ENCODE data around the gene LDB2. TPM values are rescaled to one million over a fixed set of nuclear protein-coding genes. Genes with fewer than 3 reads are reported as not detected.
A peak's percentile ranks its signal among the peaks of the same experiment; 100 is the strongest.
"Not testable (repeated sequence)": the region's sequence is repeated elsewhere in the genome, so short reads cannot be mapped to it uniquely, and the experiment has no call there.

LDB2 gene
- total RNA-seq (2014; rRNA removed; shearing (Covaris generic); ENCODE audit: low replicate concordance): 8.1 and 18.7 TPM in 2 replicates

DNA sequence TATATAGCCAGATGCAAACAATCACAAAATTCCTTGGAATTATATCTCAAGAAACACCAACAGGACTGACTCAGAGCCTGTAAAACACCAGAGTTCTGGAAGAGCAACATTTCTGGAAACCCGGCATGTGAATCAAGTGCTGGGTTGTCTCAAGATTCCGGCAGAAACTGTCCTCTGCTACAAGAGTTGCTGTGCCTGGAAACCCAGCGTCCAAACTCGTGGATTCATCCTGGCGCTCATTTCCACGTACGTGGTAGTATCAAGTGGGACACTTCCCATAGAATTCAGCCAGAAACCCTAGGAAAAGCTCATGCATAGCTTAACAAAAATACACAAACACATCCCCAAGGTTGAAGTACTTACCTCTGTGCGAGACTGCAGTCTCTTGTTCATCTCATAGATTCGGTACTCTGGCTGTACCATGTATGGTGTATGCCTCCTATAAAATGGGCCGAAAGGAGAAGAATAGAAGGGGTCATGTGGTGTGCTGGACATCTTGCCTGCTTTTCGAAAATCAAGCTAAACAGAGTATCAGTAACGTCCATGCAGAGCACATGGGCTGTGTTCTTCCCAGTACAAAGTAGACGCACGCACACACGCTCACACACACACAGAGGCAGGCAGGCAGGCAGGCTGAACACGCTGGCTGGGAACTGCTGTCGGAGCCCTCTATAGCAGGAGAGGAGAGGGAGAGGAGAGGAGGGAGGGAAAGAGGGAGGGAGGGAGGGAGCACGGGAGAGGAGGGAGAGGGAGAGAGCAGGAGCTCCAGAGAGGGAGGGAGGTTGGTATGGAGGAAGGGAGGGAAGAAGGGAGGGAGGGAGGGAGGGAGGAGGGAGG lies at the start of gene LDB2:
TSS of gene LDB2 (minus strand) at position 655 of the 837 bp plus-strand sequence.
- Histone ChIP-seq H3K9me3 (no peaks in the 10 kb centered on the region), H3K36me3 (no peaks in the 10 kb centered on the region), H3K27me3 (no peaks in the 10 kb centered on the region), H3K4me3 (peak within 1 kb of the TSS; percentile 60)
- peak; percentile 88 for DNase-seq

GRCh38 chr4:16942491-16942890 lies 44.0 kb upstream of the LDB2 start:
- H3K4me3 ChIP-seq: no peak overlapping the region
- no peaks in the 10 kb centered on the region for H3K36me3 ChIP-seq
- no peaks in the 10 kb centered on the region for H3K9me3 ChIP-seq
- no peaks in the 10 kb centered on the region for H3K27me3 ChIP-seq
- DNase-seq: no peak

DNA sequence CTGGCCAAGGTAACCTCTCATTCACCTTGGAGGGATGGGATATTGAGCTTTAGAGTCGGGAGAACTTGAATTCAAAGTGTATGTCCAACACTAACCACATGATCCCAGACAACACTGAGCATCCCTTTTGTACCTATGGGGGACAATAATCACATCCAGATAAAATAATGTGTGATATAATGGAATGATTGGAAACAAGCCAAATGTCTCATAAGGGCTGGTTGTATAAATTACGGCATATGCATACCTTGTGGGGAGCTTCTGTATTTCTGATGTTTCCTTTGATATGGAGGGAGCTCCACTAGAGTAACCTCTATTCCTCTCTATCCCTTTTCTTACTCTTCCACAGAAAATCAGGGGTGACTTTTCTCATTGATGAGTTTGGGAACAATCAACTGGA lies 40.7 kb upstream of the LDB2 start:
- Histone ChIP-seq H3K27me3 (no peaks in the 10 kb centered on the region), H3K9me3 (no peaks in the 10 kb centered on the region), H3K36me3 (no peaks in the 10 kb centered on the region), H3K4me3 (no peak overlapping the region)
- no peak for DNase-seq

DNA sequence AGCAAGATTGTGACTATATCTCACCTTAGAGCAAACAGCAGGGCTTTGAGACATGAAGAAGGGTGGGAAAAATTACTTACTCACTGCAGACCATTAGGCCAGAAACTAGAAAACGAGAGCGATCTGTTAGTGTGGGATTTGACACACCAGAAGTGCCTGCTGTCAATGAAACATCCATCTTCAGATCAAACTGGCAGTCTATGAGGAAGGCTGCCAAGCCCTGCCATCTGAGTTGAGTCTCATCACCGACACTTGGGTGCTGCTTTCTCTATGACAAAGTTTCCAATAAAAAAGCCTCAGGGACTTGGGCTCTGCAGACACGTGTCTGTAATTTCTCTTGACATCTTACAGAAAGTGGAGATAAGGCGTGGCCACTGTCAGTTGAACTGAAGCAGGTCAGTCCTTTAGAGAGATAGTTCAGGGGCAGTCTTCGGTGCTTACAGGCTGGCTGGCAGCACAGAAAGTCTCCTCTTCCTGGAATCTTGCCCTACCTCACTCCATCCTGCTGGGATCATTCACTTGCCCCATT lies 40.1 kb upstream of the LDB2 start:
- no peaks in the 10 kb centered on the region for H3K36me3 ChIP-seq
- no peak for DNase-seq
- H3K27me3 ChIP-seq: no peaks in the 10 kb centered on the region
- no peaks in the 10 kb centered on the region for H3K9me3 ChIP-seq
- no peak overlapping the region for H3K4me3 ChIP-seq

DNA sequence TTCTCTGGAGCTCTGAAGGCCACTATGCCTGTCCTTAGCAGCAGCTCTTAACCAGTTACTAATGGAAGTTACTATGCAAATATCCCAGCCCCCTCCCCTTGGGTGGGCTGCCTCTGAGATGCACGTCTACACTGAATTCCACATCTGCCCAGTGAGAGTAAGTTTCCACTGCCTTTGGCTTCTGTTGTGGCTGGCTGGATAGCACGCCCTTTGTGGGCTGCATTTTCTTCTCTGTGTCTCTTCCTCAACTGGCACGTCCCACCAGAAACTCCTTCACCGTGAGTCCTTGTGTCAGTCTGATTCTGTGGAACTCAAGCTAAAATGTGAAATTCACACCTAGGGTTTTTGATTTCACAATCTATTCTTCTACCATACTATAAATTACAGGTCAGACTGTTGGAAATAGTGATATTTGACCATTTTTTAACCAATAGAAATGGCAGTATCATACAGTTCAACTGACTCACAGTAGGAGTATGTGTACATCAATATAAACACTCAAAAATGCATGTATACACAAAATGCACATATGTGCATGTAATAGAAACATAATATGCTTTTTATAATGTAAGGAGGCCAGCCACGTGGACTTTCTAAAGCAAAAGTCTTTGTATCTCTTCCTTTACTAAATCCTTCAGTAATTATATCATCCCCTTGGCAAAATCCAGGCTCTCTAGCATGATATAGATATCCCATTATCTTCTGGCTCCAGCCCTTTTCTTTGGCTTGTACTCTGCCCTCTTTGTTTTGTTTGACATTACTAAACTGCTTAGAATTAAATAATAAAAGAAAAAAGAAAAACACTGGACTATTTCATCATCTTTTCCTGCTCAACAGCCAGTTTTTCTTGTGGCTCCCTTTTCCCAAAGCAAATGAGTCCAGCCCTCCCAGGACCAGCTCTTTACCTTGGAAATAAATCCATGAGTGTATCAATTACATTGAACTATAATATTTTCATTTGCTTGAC lies 33.2 kb upstream of the LDB2 start:
- Histone ChIP-seq H3K36me3 (no peaks in the 10 kb centered on the region), H3K4me3 (no peak overlapping the region), H3K27me3 (no peaks in the 10 kb centered on the region), H3K9me3 (no peaks in the 10 kb centered on the region)
- DNase-seq: no peak

GRCh38 chr4:16926214-16926613 lies 27.8 kb upstream of the LDB2 start:
- DNase-seq: no peak
- no peaks in the 10 kb centered on the region for H3K36me3 ChIP-seq
- H3K9me3 ChIP-seq: no peaks in the 10 kb centered on the region
- no peaks in the 10 kb centered on the region for H3K27me3 ChIP-seq
- no peak overlapping the region for H3K4me3 ChIP-seq

- H3K9me3 ChIP-seq, H3K36me3 ChIP-seq, H3K27me3 ChIP-seq, DNase-seq, H3K4me3 ChIP-seq: not testable (repeated sequence)
These were observed 20.3 kb upstream of the LDB2 start for GRCh38 chr4:16918716-16919115.

DNA sequence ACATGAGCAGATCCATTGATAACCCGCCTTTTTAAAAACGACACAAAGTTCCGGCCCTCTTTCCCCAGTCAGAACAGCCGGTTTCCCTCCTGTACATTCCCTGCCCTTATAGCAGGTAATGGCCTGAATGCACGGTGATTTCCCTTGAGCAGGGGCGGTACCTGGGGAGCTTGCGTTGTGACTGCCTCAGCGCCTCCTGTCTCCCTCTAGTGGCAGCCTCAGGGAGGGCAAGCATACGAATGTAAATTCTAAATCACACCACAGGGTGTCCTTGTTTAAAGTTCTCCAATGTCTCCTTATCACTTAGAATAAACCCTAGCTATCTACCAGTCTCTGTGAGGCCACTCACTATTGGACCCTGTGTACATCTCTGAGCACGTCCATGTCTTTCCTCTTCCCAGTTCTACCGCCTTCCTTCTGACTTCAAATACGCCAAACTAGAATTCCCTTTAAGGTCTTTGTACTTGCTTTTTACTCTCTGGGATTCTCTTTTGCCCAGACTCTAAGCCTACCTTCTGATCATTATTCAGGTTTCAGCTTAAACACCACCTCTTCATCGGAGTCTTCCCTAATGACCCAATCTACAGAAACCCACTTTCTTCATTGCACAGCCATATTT lies 18.4 kb upstream of the LDB2 start:
- DNase-seq: peak; percentile 5

DNA sequence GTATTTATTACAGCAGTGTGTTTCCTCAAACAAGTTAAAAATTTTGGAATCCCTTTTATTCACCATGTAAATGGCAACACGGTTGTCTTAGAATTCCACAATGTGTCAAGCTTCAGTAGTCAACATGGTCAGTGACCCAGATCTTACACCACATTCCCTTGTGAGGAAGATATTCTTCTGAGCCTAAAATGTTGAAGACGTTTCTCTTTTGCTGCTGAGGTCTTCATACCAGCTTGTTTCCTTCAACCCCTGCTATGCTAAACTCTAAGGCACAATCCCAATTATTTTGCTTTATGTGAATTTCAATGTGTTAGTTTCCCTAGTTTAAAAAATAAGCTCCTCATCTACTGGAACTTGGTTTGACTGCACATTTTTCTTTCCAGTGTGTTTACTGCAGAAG lies 17.6 kb upstream of the LDB2 start:
- Histone ChIP-seq H3K36me3 (no peaks in the 10 kb centered on the region), H3K27me3 (no peaks in the 10 kb centered on the region), H3K4me3 (no peak overlapping the region), H3K9me3 (no peaks in the 10 kb centered on the region)
- no peak for DNase-seq

More for the DNA sequence above, 18.4 kb upstream of the LDB2 start:
- H3K9me3 ChIP-seq: no peaks in the 10 kb centered on the region
- H3K4me3 ChIP-seq: no peak overlapping the region
- no peaks in the 10 kb centered on the region for H3K27me3 ChIP-seq
- no peaks in the 10 kb centered on the region for H3K36me3 ChIP-seq

DNA sequence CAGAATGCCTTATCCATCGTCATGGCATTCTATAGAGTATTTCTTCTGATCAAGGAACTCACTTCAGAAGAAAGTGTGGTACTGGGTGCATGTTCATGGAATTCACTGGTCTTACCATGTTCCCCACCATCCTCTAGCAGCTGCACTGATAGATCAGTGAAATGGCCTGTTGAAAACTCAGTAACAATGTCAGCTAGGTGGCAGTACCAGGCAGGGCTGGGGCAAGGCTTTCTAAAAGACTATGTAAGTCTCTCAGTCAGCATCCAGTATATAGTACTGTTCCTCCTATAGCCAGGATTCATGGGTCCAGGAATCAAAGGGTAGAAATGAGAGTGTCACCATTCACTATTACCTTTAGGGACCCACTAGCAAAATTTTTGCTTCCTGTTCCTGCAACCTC lies 15.8 kb upstream of the LDB2 start:
- no peaks in the 10 kb centered on the region for H3K9me3 ChIP-seq
- no peaks in the 10 kb centered on the region for H3K27me3 ChIP-seq
- peak; percentile 19 for DNase-seq
- no peaks in the 10 kb centered on the region for H3K36me3 ChIP-seq
- no peak overlapping the region for H3K4me3 ChIP-seq

GRCh38 chr4:16912896-16913295 lies 14.5 kb upstream of the LDB2 start:
- DNase-seq: no peak
- H3K9me3 ChIP-seq: no peaks in the 10 kb centered on the region

DNA sequence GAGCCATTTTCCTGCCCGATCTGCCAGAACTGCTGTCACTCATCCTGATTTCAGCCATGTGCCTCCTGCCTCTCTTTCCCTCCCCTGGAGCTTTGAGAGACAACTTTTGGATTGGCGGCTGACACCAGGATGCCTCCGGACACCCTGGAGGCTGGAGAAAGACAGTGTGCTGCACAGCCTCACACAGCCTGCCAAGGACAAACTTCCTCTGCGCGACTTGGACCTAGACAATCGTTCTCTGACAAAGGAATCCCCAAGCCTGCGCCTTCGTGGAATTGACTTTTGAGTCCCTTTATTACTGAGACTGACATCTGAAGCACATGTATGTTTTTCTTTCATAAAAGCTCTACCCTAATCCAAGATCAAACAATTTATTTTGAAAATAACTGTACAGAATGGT lies 10.8 kb upstream of the LDB2 start:
- Histone ChIP-seq H3K27me3 (no peaks in the 10 kb centered on the region), H3K9me3 (no peaks in the 10 kb centered on the region), H3K36me3 (no peaks in the 10 kb centered on the region), H3K4me3 (no peak overlapping the region)
- DNase-seq: peak; percentile 9

More at GRCh38 chr4:16912896-16913295, 14.5 kb upstream of the LDB2 start:
- Histone ChIP-seq H3K36me3 (no peaks in the 10 kb centered on the region), H3K27me3 (no peaks in the 10 kb centered on the region), H3K4me3 (no peak overlapping the region)

GRCh38 chr4:16908377-16909021 lies 10.1 kb upstream of the LDB2 start:
- Histone ChIP-seq H3K27me3 (no peaks in the 10 kb centered on the region), H3K9me3 (no peaks in the 10 kb centered on the region), H3K4me3 (no peak overlapping the region), H3K36me3 (no peaks in the 10 kb centered on the region)
- no peak for DNase-seq

GRCh38 chr4:16900325-16900724 lies 1.9 kb upstream of the LDB2 start:
- H3K36me3 ChIP-seq: no peaks in the 10 kb centered on the region
- no peak overlapping the region for H3K4me3 ChIP-seq
- no peaks in the 10 kb centered on the region for H3K9me3 ChIP-seq
- DNase-seq: no peak
- no peaks in the 10 kb centered on the region for H3K27me3 ChIP-seq

DNA sequence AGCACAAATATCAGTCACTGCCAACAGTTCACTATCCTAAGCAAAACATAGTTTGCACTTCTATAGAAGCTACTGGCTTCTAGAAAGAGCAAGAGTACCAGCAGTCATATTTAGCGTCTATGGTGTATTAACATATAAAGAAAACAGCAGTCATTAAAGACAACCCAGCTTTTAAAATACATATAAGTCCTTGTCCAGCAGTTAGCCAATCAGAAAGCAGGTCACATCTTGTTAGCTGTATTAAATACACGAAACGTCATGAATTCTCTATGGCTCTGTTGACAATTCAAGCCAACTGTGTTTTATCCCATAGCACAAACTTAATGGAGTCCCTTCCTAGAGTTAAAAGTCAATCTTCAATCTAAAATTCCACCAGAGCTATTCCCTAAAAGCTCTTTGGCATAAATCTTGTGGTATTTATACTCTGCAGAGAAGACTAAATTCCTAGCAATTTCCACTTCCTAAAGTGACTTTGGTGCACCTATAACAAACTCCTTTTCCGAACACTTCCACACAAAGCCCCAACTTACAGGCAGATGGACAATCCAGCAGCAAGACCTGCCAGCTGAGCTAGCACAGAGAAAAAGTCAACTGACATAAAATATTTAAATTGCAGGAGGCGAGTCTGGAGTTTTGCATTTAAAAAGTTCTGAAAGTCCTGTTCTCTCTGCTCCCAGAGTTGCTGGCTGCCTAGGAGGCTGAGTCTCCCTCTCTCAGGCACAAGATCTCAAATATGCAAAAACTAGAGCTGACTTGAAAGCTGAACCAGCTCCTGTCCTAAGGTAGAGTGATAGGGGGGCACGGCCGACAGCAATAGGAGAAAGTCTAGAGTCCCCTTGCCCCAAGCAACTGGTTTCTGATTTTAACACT lies 1.3 kb downstream of the LDB2 start:
- no peaks in the 10 kb centered on the region for H3K27me3 ChIP-seq
- H3K9me3 ChIP-seq: no peaks in the 10 kb centered on the region
- H3K4me3 ChIP-seq: peak overlapping the region; percentile 60
- peaks cover 3% of the 10 kb centered on the region; the same call in 1 of the 2 replicates for H3K36me3 ChIP-seq
- no peak for DNase-seq
